Suprapubic skin (tissue), 4 donors: ENCODE measurements around the gene OVOL1. TPM values are rescaled to one million over a fixed set of nuclear protein-coding genes. Genes with fewer than 3 reads are reported as not detected.

Experiments used
- DNase-seq, 2 donors: peaks; one replicate each; pipeline ENCODE4 v3.0.0-alpha.2; 2019; ENCODE audit warnings: low spot score in 2 of 2
- H3K27ac ChIP-seq: fragments of 200-600 bp; sonication (generic); one replicate; pipeline ENCODE4 v1.5.1; 2019
- H3K27me3 ChIP-seq: fragments of 200-600 bp; sonication (generic); one replicate; pipeline ENCODE4 v1.5.1; 2019
- H3K36me3 ChIP-seq: fragments of 200-600 bp; sonication (generic); one replicate; pipeline ENCODE4 v1.5.1; 2019
- H3K4me1 ChIP-seq: fragments of 200-600 bp; sonication (generic); one replicate; pipeline ENCODE4 v1.5.1; 2019
- H3K4me3 ChIP-seq: fragments of 200-600 bp; sonication (generic); one replicate; pipeline ENCODE4 v1.5.1; 2019; ENCODE audit warnings: mild to moderate bottlenecking
- H3K9me3 ChIP-seq: fragments of 200-600 bp; sonication (generic); one replicate; pipeline ENCODE4 v1.5.1; 2019
- CTCF ChIP-seq, 2 donors: fragments of 200-600 bp in 1 of 2; fragments of 450-650 bp in 1 of 2; sonication (generic) in 1 of 2; IDR thresholded peaks; one replicate each; pipeline ENCODE4 v1.5.1; 2016 to 2019; ENCODE audit warnings: antibody characterized with exemption in 2 of 2, mild to moderate bottlenecking in 1 of 2, moderate library complexity in 1 of 2
- EP300 ChIP-seq: sonication (generic); formaldehyde crosslinking; IDR thresholded peaks from one replicate; pipeline ENCODE4 v1.6.1; 2017; ENCODE audit warnings: antibody characterized with exemption
- POLR2A ChIP-seq, 2 donors: fragments of 450-650 bp; IDR thresholded peaks; one replicate each; pipeline ENCODE4 v1.6.1; 2017; ENCODE audit warnings: antibody characterized with exemption in 2 of 2, mild to moderate bottlenecking in 2 of 2, moderate library complexity in 2 of 2
- POLR2AphosphoS5 ChIP-seq, 3 donors: sonication (generic); formaldehyde crosslinking; IDR thresholded peaks; one replicate each; pipeline ENCODE4 v1.6.1; 2017; ENCODE audit warnings: antibody characterized with exemption in 3 of 3
- WGBS: methylation state at CpG from one replicate; pipeline ENCODE4 v1.1.5; 2018; 5-methylcytosine and 5-hydroxymethylcytosine counted together
- total RNA-seq, 4 donors: library from RNA; depleted of rRNA; stranded (reverse); fragments of >200 nt; gene quantifications; one replicate each; pipeline ENCODE4 v1.1.0, GENCODE V29; 2016

OVOL1 gene
- total RNA-seq, 4 donors from 2014 or later = 64.4 to 196 (median 121) TPM

- H3K9me3 ChIP-seq = no peaks in the 10 kb centered on the region
- H3K27me3 ChIP-seq = peaks cover 40% of the 10 kb centered on the region
- no peak for DNase-seq
- 82% methylated on average over 16 of the region's 18 CpGs for WGBS
- H3K4me1 ChIP-seq = no peaks in the 10 kb centered on the region
- no peak overlapping the region for H3K27ac ChIP-seq
- H3K4me3 ChIP-seq = no peak overlapping the region
- H3K36me3 ChIP-seq = no peaks in the 10 kb centered on the region
- no peak for TF ChIP-seq POLR2AphosphoS5 (IDR thresholded peaks at IDR 0.05)
Measured at GRCh38 chr11:65801153-65801987, 14.5 kb downstream of the OVOL1 start.

GRCh38 chr11:65802841-65803240 is 16.0 kb downstream of the OVOL1 start:
- Histone ChIP-seq H3K27me3 (peaks cover 33% of the 10 kb centered on the region), H3K27ac (no peak overlapping the region), H3K4me3 (no peak overlapping the region), H3K36me3 (no peaks in the 10 kb centered on the region), H3K4me1 (peaks cover 3% of the 10 kb centered on the region), H3K9me3 (no peaks in the 10 kb centered on the region)
- no peak for DNase-seq
- TF ChIP-seq POLR2A (IDR thresholded peaks at IDR 0.05) (no peak), CTCF (IDR thresholded peaks at IDR 0.05) (no peak), EP300 (no peak), POLR2AphosphoS5 (IDR thresholded peaks at IDR 0.05) (no peak)
- WGBS = 84% methylated on average over 9 of the region's 9 CpGs

- H3K4me1 ChIP-seq = peaks cover 3% of the 10 kb centered on the region
- WGBS = 74% methylated on average over 11 of the region's 21 CpGs
- no peak overlapping the region for H3K4me3 ChIP-seq
- no peaks in the 10 kb centered on the region for H3K36me3 ChIP-seq
- H3K27ac ChIP-seq = no peak overlapping the region
- DNase-seq = no peak
- TF ChIP-seq POLR2A (IDR thresholded peaks at IDR 0.05) (no peak), POLR2AphosphoS5 (IDR thresholded peaks at IDR 0.05) (no peak), EP300 (no peak), CTCF (IDR thresholded peaks at IDR 0.05) (no peak)
- H3K9me3 ChIP-seq = no peaks in the 10 kb centered on the region
- H3K27me3 ChIP-seq = peaks cover 28% of the 10 kb centered on the region
Measured at GRCh38 chr11:65803797-65804492, 17.1 kb downstream of the OVOL1 start.

- 52% methylated on average over 5 of the region's 6 CpGs for WGBS
- H3K9me3 ChIP-seq = no peaks in the 10 kb centered on the region
- no peak overlapping the region for H3K27ac ChIP-seq
- H3K27me3 ChIP-seq = peaks cover 16% of the 10 kb centered on the region
- TF ChIP-seq POLR2AphosphoS5 (IDR thresholded peaks at IDR 0.05) (no peak), CTCF (IDR thresholded peaks at IDR 0.05) (no peak), EP300 (no peak), POLR2A (IDR thresholded peaks at IDR 0.05) (no peak)
- no peak for DNase-seq
- peaks cover 10% of the 10 kb centered on the region for H3K4me1 ChIP-seq
- H3K4me3 ChIP-seq = no peak overlapping the region
- H3K36me3 ChIP-seq = no peaks in the 10 kb centered on the region
Measured at GRCh38 chr11:65806979-65807378, 20.1 kb downstream of the OVOL1 start.

- TF ChIP-seq POLR2AphosphoS5 (IDR thresholded peaks at IDR 0.05) = no peak
- no peak for TF ChIP-seq EP300
- no peak for TF ChIP-seq CTCF (IDR thresholded peaks at IDR 0.05)
- TF ChIP-seq POLR2A (IDR thresholded peaks at IDR 0.05) = no peak
- Histone ChIP-seq H3K27me3 (peaks cover 4% of the 10 kb centered on the region), H3K27ac (no peak overlapping the region), H3K4me1 (peaks cover 10% of the 10 kb centered on the region), H3K9me3 (no peaks in the 10 kb centered on the region), H3K4me3 (no peak overlapping the region), H3K36me3 (no peaks in the 10 kb centered on the region)
- DNase-seq = no peak
- WGBS = 40% methylated on average over 19 of the region's 20 CpGs
Measured at GRCh38 chr11:65808744-65809341, 22.0 kb downstream of the OVOL1 start.
